Bronchial epithelial cell (primary cell): ENCODE results near the gene STK32C. TPM values are rescaled to one million over a fixed set of nuclear protein-coding genes. Genes with fewer than 3 reads are reported as not detected.

Source experiments
- DNase-seq: peaks from one replicate; pipeline ENCODE4 v3.0.0-alpha.2; 2010; ENCODE audit warnings: low read depth
- FAIRE-seq: peaks from 2 replicates; lab custom pipeline; 2011; peaks lifted over from hg19 to GRCh38; lab: Jason Lieb, UNC
- H3K27me3 ChIP-seq: 2 replicates; pipeline ENCODE4 v1.5.1; 2011; ENCODE audit warnings: low read length; ENCODE audit not compliant: control insufficient read depth, insufficient read depth
- H3K36me3 ChIP-seq: 2 replicates; pipeline ENCODE4 v1.5.1; 2011; ENCODE audit warnings: low read length; ENCODE audit not compliant: control insufficient read depth, insufficient read depth
- H3K4me3 ChIP-seq: 2 replicates; pipeline ENCODE4 v1.5.1; 2011; ENCODE audit warnings: mild to moderate bottlenecking, low read depth, low read length, control low read depth
- total RNA-seq: library from RNA; depleted of rRNA; stranded (reverse); fragments of >200 nt; gene quantifications from 2 replicates; pipeline ENCODE4 v1.2.1, GENCODE V29; 2014
- TF ChIP-seq, protein P1 (sequence below): IDR thresholded peaks from 2 replicates; pipeline ENCODE4 v1.5.1; 2011; ENCODE audit warnings: mild to moderate bottlenecking, moderate library complexity, low read length, control low read depth, inconsistent platforms; ENCODE audit not compliant: insufficient read depth, severe bottlenecking

The STK32C gene
- total RNA-seq, 1 donor from 2014 or later: 9.7 TPM

DNA sequence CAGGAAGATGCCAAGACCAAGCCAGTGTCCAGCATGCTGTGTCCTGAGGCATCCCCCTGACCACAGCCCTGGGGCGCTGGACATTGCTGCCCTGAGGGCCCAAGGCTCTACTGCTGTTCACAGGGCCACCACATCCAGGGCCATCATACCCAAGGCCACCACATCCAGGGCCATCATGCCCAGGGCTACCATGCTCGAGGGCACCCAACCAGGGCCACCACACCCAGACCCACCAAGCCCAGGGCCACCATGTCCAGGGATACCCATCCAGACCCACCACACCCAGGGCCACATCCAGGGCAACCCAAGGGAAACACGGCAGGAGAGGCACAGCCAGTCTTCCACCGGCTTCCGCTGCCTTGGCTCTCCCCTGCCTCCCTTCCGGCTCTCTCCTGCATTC lies 17.1 kb downstream of the STK32C start:
- no peaks in the 10 kb centered on the region for H3K27me3 ChIP-seq
- no peak for FAIRE-seq
- H3K4me3 ChIP-seq: no peak overlapping the region
- H3K36me3 ChIP-seq: no peaks in the 10 kb centered on the region
- TF ChIP-seq, protein P1, sequence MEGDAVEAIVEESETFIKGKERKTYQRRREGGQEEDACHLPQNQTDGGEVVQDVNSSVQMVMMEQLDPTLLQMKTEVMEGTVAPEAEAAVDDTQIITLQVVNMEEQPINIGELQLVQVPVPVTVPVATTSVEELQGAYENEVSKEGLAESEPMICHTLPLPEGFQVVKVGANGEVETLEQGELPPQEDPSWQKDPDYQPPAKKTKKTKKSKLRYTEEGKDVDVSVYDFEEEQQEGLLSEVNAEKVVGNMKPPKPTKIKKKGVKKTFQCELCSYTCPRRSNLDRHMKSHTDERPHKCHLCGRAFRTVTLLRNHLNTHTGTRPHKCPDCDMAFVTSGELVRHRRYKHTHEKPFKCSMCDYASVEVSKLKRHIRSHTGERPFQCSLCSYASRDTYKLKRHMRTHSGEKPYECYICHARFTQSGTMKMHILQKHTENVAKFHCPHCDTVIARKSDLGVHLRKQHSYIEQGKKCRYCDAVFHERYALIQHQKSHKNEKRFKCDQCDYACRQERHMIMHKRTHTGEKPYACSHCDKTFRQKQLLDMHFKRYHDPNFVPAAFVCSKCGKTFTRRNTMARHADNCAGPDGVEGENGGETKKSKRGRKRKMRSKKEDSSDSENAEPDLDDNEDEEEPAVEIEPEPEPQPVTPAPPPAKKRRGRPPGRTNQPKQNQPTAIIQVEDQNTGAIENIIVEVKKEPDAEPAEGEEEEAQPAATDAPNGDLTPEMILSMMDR: no peak
- no peak for DNase-seq

- H3K4me3 ChIP-seq: no peak overlapping the region
- FAIRE-seq: no peak
- no peak for DNase-seq
Measured at GRCh38 chr10:132289439-132289838, 18.3 kb downstream of the STK32C start.

GRCh38 chr10:132283604-132284382 lies 24.0 kb downstream of the STK32C start:
- DNase-seq (no peak), FAIRE-seq (no peak)
- Histone ChIP-seq H3K27me3 (no peaks in the 10 kb centered on the region), H3K36me3 (no peaks in the 10 kb centered on the region), H3K4me3 (no peak overlapping the region)
- TF ChIP-seq, protein P1: no peak

More at GRCh38 chr10:132289439-132289838, 18.3 kb downstream of the STK32C start:
- no peaks in the 10 kb centered on the region for H3K27me3 ChIP-seq
- no peaks in the 10 kb centered on the region for H3K36me3 ChIP-seq
- TF ChIP-seq, protein P1: no peak

- no peak for FAIRE-seq
- Histone ChIP-seq H3K27me3 (no peaks in the 10 kb centered on the region), H3K4me3 (no peak overlapping the region), H3K36me3 (no peaks in the 10 kb centered on the region)
- TF ChIP-seq, protein P1: no peak
- DNase-seq: no peak
Measured at GRCh38 chr10:132282667-132283603, 24.8 kb downstream of the STK32C start.

DNA sequence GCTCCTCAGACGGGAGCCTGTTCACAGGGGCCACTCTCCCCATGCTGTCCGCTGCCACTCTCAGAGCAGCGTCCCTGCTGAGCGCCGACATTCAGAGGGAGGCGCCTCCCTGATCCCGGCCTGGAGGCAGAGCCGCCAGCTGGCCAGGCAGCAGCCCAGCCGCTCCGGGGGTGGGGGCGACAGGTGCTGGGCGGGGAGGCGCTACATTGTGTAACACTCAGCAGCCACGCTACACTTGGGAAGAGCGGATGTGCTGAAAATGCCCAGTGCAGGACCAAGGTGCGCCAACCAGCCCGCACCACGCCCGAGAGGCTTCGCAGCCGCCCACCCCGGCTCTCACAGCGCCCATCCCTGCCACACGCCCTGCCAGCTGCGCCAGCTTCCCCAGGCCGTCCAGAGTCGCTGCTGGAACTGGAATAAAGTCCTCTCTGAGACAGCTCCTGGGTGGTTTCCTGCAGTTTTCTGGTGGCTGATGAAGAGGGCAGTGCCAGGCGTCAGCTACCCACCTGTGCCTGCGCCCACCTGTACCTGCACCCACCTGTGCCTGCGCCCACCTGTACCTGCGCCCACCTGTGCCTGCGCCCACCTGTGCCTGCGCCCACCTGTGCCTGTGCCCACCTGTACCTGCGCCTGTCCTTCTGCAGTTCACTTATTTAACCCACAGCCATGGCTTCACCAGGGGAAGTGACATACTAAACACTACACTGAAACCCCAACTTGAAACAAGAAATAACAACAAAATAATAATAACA lies 25.7 kb downstream of the STK32C start:
- H3K36me3 ChIP-seq: no peaks in the 10 kb centered on the region
- DNase-seq (no peak), FAIRE-seq (no peak)
- TF ChIP-seq, protein P1: no peak
- H3K4me3 ChIP-seq: no peak overlapping the region
- no peaks in the 10 kb centered on the region for H3K27me3 ChIP-seq
